Mucosa of descending colon (tissue), 3 donors: Measurements from ENCODE around the gene ZNF570. TPM values are rescaled to one million over a fixed set of nuclear protein-coding genes. Genes with fewer than 3 reads are reported as not detected.

Experiments
- ATAC-seq: fragments of 200-7000 bp; cut with Tn5 transposase; one replicate; pipeline ENCODE4 v1.9.1; 2020; ENCODE audit warnings: mild to moderate bottlenecking, moderate library complexity
- DNase-seq, 3 donors: peaks; one replicate each; pipeline ENCODE4 v3.0.0-alpha.2; 2020
- H3K36me3 ChIP-seq: fragments of 200-600 bp; one replicate; pipeline ENCODE4 v1.8.0; 2021; ENCODE audit warnings: low read depth, mild to moderate bottlenecking
- H3K4me1 ChIP-seq: fragments of 200-600 bp; one replicate; pipeline ENCODE4 v1.8.0; 2021; ENCODE audit warnings: low read depth, mild to moderate bottlenecking
- H3K4me3 ChIP-seq: fragments of 200-600 bp; one replicate; pipeline ENCODE4 v1.8.0; 2021; ENCODE audit warnings: mild to moderate bottlenecking
- H3K9me3 ChIP-seq: fragments of 200-600 bp; one replicate; pipeline ENCODE4 v1.8.0; 2021; ENCODE audit warnings: mild to moderate bottlenecking
- intact Hi-C, 2 donors: fragments of 100-400 bp; cut with DNase I in 1 of 2; cut with micrococcal nuclease in 1 of 2; formaldehyde crosslinking; loops; one replicate each; pipeline versions ENCODE4 v1.11.0 to v1.11.1; 2022; cut with DNase I, micrococcal nuclease
- total RNA-seq, 3 donors: library from RNA; stranded (reverse); fragmentation: NEBNext Ultra II Directional in 2 of 3; extraction: Animal tissue kit (Norgen Biotek cat#: 25700) in 2 of 3; gene quantifications; one replicate each; pipeline versions ENCODE4 v1.2.1 to v1.2.4, GENCODE V29; 2021 to 2023
- TF ChIP-seq, protein P1 (sequence below): fragments of 200-600 bp; IDR thresholded peaks from one replicate; pipeline ENCODE4 v1.8.0; 2022; ENCODE audit warnings: antibody characterized with exemption, mild to moderate bottlenecking
- donor health status: DM: no; HTN: no; CAD: no; lungs with moderate emphysema.
- donor health status: DM: no; HTN: no; CAD: no.
- donor health status: DM: no; HTN: yes; CAD: no.

The ZNF570 gene
- total RNA-seq, 3 donors from 2014 or later: 2.9 to 7.8 (median 3.7) TPM

DNA sequence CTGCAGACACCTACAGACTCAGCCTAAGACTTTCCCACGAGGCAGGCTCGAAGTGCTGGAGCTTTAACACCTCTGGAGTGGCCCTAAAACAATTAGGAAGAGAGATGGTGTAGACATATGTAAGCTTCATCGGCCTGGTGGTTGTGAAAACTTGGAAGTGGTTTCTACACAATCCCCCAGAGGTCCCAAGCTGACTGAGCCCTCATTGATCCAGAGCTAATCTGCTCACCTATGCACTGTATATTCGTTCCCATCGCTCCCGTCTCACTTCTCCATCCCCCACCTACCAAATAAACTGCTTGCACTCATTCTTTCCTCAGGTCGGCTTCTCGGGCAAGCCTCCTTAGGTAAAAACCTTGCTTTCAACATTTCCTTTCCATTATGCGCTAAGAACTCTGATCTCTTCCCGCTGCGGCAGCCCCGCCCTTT, 36.8 kb downstream of the ZNF570 start:
- TF ChIP-seq, protein P1, sequence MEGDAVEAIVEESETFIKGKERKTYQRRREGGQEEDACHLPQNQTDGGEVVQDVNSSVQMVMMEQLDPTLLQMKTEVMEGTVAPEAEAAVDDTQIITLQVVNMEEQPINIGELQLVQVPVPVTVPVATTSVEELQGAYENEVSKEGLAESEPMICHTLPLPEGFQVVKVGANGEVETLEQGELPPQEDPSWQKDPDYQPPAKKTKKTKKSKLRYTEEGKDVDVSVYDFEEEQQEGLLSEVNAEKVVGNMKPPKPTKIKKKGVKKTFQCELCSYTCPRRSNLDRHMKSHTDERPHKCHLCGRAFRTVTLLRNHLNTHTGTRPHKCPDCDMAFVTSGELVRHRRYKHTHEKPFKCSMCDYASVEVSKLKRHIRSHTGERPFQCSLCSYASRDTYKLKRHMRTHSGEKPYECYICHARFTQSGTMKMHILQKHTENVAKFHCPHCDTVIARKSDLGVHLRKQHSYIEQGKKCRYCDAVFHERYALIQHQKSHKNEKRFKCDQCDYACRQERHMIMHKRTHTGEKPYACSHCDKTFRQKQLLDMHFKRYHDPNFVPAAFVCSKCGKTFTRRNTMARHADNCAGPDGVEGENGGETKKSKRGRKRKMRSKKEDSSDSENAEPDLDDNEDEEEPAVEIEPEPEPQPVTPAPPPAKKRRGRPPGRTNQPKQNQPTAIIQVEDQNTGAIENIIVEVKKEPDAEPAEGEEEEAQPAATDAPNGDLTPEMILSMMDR: no peak
- ATAC-seq: peak; percentile 10
- DNase-seq: peak in 1 of 3 donors; percentile 25
- Histone ChIP-seq H3K4me1 (peaks cover 4% of the 10 kb centered on the region), H3K36me3 (no peaks in the 10 kb centered on the region), H3K9me3 (peaks cover 26% of the 10 kb centered on the region), H3K4me3 (peak overlapping the region; percentile 47)
- intact Hi-C loops: no loop called here

- no peaks in the 10 kb centered on the region for H3K36me3 ChIP-seq
- intact Hi-C loops: no loop called here
- peaks cover 4% of the 10 kb centered on the region for H3K4me1 ChIP-seq
- peak within 1 kb of the TSS; percentile 47 for H3K4me3 ChIP-seq
- ATAC-seq (peak; percentile 96), DNase-seq (peak; percentile 84 to 87 (median 85))
- peaks cover 20% of the 10 kb centered on the region for H3K9me3 ChIP-seq
- TF ChIP-seq, protein P1: no peak
Measured at GRCh38 chr19:37506387-37507166, 37.4 kb downstream of the ZNF570 start, which contains the start of gene ZNF793. TSS of gene ZNF793 (plus strand) at chr19:37506939. CDS start at chr19:37523440, 16,501 bp downstream.

DNA sequence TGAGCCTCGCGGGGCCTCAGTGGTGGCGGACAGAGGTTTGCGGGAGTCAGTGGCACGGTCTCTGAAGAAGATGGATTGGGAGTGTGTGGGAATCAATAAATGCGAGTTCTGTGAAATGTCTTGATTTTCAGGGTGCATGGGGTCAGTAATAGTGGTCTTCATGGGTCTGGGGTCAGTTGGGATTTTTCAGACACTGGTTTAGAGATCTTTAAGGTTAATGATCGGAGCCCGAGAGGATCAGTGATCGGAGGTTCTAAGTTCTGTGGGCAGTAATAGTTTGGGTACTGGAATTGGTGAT, 38.0 kb downstream of the ZNF570 start:
- intact Hi-C loops: no loop called here
- Histone ChIP-seq H3K4me3 (peak overlapping the region; percentile 47), H3K4me1 (peaks cover 4% of the 10 kb centered on the region), H3K36me3 (no peaks in the 10 kb centered on the region), H3K9me3 (peaks cover 17% of the 10 kb centered on the region)
- TF ChIP-seq, protein P1: no peak
- DNase-seq: no peak
- ATAC-seq: no peak

- Histone ChIP-seq H3K4me3 (no peak overlapping the region), H3K9me3 (peaks cover 14% of the 10 kb centered on the region), H3K4me1 (peaks cover 4% of the 10 kb centered on the region), H3K36me3 (no peaks in the 10 kb centered on the region)
- ATAC-seq: no peak
- DNase-seq: no peak
- intact Hi-C loops: no loop called here
- TF ChIP-seq, protein P1: no peak
Measured at GRCh38 chr19:37511186-37511585, 42.0 kb downstream of the ZNF570 start.

DNA sequence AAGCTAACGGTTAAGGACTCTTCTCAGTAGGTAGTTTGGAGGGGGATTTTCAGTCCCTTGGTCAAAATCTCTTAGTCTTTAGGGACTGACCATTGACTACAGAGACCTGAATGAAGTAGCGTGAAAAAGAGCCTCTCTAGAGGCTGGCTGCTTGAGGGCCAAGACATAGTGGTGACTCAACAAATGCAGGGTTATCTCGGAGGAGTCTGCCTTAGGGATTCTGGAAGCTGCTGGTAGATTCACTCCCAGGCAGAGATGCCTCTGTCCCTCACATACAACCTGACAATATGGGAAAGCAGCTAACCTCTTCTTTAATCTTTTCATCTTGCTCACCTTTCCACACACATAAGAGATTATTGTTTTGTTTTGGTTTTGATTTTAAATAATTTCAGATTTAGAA, 42.7 kb downstream of the ZNF570 start:
- intact Hi-C loops: no loop called here
- Histone ChIP-seq H3K36me3 (no peaks in the 10 kb centered on the region), H3K4me1 (peaks cover 4% of the 10 kb centered on the region), H3K9me3 (peaks cover 20% of the 10 kb centered on the region), H3K4me3 (no peak overlapping the region)
- ATAC-seq (no peak), DNase-seq (no peak)
- TF ChIP-seq, protein P1: no peak
